GM18867 (cell line): ENCODE data around the gene IGSF21.

Experiments used
- ATAC-seq: cut with Tn5 transposase; IDR thresholded peaks from one replicate; pipeline ENCODE4 v1.9.1; 2021; ENCODE audit warnings: mild to moderate bottlenecking, moderate library complexity; ENCODE audit not compliant: unreplicated experiment

IGSF21 gene

DNA sequence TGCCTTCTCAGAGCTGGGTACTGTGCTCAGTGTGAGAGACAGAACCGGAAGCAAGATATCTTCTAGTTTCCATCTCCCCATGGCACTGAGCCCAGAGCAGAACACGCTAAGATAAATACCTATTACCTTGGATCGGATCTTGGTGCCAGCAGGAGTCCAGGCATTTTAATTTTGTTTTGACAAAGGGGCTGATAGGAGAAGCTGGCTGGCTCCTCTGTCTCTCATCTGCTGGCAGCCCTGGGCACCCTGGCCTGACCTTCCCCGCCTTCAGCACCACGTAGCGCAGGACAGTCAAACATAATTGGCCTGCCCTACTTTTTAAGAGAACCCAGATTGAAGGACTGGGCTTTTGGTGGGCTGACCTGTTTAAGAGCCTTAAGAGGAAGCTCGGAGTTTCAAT lies 212.5 kb downstream of the IGSF21 start:
- no peak for ATAC-seq

DNA sequence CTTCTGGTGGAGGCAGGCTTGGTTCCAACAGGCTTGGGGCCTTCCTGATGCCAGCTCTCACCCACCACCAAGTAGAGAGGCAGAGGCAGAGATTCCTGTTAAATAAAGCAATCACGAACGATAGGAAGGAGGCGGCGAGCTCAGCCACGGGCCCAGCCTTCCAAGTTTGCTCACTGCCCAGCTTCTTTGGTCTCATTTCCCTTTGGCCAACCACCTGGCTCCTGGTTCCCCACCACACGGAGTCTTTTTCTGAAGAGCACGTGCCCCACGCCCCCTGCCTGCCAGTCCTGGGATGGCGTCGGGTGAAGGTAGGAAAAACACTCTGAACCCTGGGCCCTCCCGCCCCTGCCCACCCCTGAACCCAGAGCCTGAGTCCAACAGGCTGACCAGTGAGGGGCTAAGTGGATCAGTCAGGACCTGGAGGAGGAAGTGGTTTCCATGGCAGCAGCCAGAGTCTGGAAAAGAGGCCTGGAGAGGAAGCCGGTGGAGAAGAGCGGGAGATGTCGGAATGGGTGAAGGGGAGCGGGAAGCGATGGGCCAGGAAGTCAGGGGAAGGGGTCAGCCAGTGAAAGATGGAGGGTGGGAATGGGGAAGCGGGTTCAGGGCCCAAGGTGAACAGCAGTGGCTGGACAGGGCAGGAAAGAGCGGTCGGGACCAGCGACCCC lies 214.9 kb downstream of the IGSF21 start:
- no peak for ATAC-seq

DNA sequence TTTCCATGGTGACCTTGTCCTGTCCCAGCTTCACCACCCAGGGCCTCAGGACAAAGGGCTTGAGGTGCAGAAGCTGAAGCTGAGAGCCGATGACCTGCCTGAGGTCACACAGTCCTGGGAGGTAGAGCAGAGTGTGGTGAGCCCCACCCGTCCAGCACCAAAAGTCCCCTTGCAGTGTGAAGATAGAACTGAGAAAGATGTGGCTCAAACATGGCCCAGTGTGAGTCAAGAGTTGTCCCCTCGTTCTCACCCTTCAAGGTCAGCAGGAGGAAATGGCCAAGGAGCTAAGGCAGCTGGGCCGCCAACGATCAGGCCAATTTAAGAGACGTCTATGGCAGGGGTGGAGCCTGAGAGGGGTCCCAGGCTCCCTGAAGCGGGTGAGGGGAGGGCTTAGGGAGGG lies 215.7 kb downstream of the IGSF21 start:
- ATAC-seq: no peak

DNA sequence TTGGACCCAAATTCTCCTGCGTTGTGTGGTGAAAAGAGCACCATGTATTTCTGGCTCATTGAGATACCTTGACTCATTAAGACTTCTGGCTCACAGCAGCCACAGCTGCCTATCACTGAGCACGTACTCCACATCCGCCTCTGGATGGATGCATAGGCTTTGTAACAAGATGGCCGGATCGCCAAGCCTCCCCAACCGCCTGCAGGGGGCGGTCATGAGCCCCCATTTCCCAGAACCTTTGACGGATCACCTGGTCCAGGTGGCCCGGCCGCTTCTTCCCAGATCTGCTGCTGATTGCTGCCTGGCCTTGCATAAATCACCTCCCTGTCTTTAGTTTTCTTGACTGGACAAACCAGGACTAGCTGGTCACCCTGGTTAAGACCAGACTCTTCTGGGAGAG lies 216.6 kb downstream of the IGSF21 start:
- ATAC-seq: no peak

DNA sequence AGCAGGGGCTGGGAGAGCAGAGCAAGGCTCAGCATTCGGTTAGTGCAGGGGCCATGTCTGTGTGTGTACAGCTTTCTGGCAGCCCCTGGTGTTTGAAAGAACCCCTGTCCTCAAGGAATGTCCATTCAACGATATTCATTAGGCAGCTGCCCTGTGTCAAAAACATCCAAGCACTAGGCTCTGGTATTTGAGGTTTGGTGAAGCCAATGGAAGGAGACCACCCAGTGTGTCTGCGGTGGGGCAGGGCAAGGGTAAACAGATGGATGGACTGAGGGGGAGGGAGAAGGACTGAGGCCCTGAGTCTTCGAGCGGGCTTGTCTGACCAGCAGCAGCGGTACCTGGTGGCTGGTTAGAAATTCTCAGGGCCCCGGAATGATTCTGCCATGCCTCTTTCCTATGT lies 217.5 kb downstream of the IGSF21 start:
- ATAC-seq: no peak

DNA sequence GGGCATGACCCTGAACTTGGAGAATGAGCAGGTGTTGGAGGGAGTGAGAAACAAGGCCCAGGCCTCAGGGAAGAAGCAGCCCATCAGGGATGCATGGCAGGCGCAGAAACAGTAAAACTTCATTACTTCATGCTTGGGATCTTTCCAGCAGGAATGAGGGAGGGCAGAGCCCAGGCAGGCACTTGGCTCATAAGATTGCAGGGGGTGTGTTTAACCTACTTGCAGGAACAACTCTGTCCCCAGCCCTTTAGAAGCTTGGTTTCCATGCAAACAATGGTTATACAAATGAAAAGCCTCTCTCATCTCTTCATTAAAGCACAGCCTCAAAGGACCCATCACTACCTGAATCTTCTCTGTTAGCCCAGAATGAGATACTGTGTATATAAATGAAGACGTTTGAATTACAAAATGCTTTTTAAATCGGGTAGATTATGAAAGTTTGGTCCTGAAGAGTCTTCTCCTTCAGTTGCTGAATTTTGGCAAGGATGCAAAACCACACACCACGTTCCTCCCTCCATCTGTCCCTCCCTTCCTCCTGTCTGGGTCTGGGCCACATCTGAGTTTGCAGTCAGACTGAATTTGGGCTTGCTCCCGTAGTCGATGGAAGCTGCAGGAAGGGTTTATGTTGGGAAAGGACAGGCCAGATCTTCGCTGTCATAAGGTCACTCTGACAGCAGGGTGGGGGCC lies 218.8 kb downstream of the IGSF21 start:
- no peak for ATAC-seq

DNA sequence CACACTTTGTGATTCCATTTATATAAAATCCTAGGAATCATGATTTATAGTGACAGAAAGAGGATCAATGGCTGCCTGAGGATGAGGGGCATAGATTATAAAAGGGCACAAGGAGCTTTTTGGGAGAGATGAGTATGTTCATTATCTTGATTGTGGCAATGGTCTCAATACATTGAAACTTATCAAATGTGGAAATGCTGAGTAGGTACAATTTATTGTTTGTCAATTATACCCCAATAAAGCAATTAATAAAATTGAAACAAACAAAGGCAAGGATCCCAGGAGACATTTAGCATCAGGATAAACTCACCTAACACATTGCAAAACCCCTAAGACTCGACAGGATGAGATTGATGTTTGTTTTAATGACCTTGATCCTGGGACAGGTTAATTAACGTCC lies 220.1 kb downstream of the IGSF21 start:
- ATAC-seq: no peak

DNA sequence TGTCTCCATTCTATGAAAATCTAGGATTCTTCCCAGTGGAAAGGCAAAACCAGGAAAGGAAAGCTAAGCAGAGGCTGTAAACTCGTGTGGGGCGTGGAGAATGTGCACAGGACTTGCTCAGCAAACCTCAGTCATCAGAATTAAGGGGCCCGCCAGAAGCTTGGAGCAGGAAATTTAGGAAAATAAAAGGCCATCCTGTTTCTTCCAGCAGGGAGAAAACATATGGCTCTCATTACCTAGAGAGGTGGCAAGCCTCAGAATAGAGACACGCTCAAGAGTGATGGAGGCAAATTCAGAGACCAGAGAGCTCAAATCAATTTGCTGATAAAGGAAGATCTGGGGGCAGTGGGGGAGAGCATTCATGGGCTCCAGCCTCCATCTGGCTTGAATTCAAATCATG lies 221.2 kb downstream of the IGSF21 start:
- ATAC-seq: no peak

DNA sequence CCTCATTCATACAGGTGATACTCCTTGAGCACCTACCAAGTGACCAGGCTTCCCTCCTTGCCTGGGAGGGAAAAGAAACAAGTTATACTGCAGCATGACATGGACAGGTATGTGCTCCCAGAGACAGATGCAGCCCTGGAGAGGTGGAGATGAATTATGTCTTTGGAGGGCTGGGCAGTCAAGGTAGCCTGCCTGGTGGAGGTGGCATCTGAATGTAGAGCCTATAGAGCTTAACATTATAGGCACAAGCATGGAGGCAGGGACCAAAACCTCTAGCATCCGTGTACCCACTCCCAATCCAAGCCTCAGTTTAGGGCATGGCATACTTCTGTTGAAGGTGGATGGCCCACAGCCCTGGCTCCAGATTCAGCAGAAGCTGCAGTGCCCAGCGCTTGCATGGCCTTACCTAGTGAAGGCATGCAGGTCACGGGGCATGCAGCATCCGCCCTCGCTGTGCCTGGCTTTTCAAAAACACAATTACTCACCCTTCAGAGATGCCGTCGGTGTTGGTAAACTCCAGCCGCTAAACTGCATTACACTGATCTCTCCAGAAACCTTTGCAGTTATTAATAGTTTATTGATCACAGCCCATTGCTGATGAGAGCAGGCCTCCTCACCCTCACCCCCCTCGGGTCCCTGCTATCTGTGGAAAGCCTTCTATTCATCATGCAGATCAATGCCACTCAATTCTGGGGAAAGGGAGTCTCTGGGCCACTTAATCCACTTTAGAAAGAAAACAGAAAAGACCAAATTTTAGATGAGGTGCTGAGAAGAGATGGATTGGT lies 222.1 kb downstream of the IGSF21 start:
- no peak for ATAC-seq

DNA sequence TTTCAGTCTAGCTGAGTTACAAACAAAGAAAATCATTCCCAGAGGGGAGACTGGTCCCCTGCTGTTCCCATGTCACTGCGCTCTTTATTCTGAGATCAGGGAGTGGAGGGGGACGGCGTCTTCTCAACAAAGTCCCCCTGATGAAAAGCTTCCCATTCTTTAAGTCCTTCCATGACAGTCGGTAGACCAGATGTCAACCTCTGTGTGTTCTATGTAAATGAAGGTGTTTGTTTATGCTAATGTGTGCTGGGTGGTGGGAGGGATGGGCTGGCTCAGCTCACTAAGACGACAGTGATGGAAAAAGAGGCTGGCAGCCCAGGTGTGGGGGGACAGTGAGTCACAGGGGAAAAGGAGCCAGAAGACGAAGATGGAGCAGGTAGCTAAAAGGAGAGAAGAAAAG lies 225.0 kb downstream of the IGSF21 start:
- no peak for ATAC-seq

DNA sequence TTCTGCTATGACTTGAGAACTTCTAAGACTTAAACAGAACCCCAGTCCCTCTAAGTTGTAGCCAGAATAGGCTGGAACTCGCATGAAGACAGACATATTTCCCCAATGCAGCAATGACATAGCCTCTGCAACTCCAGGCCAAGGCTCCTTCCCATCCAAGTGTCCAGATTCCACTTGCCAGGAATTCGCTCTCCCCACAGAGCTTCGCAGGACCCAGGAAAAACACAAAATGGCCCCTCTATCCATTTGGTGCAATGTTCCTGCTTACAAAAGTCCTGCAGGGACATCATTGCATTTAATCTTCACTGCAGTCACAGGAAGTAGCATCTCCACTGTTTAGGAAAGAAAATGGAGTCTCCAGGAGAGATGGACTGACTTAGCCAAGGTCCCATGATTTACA lies 225.6 kb downstream of the IGSF21 start:
- ATAC-seq: no peak

DNA sequence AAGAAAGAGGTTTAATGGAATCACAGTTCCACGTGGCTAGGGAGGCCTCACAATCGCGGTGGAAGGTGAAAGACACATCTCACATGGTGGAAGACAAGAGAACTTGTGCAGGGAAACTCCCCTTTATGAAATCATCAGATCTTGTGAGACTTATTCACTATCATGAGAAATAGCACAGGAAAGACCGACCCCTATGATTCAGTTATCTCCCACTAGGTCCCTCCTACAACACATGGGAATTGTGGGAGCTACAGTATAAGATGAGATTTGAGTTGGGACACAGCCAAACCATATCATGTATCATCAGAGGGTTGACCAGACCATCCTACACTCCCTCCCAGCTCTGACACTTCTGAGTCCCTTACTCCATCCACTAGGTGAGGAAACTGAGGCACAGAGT lies 229.2 kb downstream of the IGSF21 start:
- ATAC-seq: no peak

DNA sequence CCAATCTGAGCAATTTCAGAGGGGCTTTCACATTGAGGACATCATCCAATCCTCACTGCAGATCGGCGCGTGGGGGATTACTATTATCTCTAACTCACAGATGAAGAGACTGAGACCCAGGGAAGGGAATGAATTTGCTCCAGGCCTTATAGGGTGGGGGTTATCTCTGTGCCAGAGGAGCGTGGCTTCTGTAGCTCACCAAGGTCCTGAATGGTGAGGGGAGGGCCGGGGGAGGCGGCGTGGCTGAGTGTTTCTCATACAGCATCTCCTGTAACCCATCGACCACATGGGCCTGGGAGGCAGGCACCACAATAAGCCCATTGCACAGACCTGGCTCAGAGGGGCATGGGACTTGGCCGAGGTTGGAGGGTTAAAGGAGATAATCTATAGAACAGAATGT lies 230.2 kb downstream of the IGSF21 start:
- ATAC-seq: no peak

DNA sequence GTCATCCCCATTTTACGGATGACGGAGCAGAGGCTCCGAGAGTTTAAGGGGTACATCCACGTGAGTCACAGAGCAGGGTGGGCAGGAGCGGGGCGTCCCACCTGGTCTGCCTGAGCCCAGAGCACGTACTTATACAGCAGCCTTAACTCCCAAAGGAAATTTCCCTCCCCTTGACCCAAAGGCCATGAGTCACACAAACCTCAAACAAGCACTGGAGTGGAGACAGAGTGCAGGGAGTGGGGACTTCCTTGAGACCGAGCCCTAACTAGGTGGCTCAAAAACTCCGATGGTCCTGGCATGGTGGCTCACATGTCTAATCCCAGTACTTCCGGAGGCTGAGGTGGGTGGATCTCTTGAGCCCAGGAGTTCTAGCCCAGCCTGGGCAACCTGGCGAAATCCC lies 231.6 kb downstream of the IGSF21 start:
- ATAC-seq: no peak

DNA sequence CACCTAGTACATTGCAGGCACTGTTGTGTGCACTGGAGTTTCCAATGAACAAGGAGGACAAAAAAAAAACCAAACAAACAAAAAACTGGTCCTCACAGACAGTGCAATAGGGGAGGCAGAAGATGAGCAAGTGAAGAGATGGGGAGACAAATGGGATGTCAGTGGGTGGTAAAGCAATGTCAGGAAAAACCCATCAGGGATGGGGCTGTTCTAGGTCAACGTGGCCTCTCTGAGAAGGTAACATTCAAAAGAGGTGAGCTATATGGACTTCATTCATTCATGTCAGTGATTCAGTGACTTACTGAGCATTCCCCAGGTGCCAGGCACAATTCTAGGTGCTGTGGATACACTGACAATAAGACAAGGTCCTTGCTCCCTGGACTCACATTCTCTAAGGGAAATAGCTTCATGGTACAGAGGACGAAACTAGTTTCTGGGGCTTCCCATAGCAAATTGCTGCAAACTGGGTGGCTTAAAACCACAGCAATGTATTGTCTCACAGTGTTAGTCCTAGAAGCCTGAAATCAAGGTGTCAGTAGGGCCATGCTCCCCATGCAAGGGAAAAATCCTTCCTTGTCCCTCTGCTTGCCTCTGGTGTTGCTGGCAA lies 232.7 kb downstream of the IGSF21 start:
- no peak for ATAC-seq

DNA sequence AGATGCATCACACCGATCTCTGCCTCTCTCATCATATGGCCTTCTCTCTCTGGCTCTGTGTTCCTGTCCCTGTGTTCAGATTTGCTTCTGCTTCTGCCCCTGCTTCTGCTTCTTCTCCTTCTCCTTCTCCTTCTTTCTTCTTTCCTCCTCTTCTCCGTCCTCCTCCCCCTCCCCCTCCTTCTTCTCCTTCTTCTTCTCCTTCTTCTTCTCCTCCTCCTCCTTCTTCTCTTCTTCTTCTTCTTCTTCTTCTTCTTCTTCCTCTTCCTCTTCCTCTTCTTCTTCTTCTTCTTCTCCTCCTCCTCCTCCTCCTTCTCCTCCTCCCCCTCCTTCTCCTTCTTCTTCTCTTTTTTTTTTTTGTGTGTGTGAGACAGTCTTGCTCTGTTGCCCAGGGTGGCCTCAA lies 233.2 kb downstream of the IGSF21 start:
- no peak for ATAC-seq

DNA sequence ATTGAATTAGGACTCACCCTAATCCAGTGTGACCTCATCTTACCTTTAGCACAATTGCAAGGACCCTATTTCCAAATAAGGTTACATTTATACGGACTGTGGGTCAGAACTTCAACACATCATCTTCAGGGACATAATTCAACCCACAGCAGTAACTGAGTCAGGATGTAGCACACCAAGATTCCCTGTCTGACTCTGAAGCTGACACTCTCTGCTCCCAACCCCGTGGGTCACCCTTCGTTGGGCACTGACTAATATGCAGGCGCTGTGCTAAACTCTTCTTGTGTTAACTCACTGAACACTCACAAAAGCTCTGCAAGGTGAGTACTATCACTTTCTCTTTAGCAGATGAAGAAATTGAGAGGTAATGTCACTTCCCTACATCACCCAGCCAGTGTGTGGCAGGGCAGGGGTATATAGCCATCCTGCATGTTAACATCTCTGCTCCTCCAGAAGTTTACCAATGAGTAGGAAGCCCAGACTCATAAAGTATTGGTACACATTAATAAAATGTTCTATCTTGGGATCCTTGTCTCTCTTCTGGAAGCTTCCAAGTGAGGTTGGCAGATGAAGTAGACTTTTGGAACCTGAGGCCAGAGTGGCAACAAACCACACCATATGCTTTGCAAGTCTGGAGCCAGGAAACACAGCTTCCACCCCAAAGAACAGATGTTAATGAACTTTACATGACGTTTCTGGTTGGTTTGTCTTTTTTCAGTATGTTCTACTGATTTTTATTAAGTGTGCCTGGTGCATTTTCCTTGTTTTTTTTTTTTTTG lies 233.9 kb downstream of the IGSF21 start:
- ATAC-seq: no peak

DNA sequence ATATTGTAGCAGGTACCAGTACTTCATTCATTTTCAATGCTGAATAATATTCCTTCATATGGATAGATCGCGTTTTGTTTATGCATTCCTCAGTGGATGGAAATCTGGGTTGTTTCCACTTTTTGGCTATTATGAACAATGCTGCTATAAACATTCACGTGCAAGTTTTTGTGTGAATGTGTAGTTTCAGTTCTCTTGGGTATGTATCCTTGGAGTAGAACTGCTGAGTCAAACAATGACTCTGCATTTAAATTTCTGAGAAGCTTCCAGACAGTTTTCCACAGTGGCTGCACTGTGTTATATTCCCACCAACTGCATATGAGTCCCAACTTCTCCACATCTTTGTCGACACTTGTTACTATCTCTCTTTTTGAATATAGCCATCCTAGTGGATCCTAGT lies 235.1 kb downstream of the IGSF21 start:
- no peak for ATAC-seq

DNA sequence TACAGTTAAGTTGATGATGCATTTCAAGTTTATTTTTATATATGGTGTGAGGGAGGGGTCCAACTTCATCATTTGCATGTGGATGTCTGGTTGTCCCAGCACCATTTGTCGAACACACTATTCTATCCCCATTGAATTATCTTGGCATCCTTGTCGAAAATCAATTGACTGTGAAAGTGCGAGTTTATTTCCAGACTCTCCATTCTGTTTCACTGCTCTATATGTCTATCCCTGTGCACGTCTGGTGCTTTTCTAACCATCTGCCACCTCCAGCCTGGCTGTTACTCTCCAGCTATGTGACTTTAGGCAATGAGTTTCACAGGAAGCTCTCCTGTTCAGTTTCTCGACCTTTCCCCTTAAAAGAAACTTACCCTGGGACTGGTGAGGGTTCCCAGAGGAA lies 236.0 kb downstream of the IGSF21 start:
- no peak for ATAC-seq

DNA sequence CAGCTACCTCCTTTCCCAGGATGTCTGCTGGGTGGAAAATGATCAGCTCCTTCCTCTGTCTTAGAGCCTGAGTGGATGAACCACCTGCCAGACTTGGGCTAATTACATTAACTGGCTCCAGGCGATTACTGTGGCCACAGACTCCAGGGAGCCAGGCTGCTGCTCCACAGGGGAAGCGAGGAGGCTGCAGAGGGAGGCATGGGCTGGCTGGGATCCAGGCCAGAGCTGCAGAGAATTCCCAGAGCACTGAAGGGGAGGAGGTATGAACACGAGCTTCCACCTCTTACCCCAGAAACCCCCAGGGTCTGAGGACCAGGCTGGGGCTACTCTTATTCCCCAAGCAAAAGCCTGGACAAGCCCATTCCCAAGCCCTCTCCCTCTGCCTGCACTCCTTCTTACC lies 237.2 kb downstream of the IGSF21 start:
- no peak for ATAC-seq

DNA sequence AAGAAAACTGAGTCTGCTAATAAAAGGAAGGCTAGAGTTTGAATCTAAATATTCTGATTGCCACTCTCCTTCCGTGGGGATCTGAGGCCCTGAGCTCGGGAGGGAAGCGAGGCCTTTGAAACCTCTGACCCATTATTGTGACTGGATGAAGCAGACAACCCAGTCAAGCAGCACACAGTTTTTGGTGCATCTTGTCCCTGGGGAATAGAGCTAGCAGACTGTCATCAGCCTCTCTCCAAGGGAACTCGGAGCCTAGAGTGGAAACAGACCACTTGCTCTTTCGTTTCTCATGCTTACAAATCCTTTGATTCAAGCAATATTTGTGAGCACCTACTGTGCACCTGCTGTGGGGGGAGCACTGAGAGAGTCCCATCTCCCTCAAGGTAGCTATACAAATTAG lies 240.0 kb downstream of the IGSF21 start:
- ATAC-seq: no peak
